ENCODE results near the gene CMSS1.

The CMSS1 gene

DNA sequence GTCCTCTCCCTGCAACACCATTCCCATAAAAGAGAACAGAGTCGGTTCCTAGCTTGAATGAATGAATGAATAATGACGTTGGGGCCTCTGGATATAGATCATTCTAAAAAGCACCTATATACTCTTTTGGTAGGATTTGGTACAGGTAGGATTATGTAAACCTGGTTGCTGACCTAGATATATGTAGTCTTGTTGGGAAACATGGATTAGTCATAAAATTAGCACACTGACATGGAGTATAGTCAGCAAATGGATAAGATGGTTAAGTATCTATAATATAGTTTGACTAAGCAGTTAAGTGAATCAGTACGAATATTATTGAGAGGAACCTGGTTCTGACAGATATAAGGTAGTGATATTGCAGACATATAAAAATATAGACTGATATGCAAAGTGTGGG, 154.1 kb downstream of the CMSS1 start:
- Histone ChIP-seq H3K4me3 (ENCODE audit: low read length) (no peak overlapping the region), H2BK120ac (ENCODE audit: low read depth, low read length) (no peak overlapping the region), H3K4me1 (ENCODE audit: control insufficient read depth, low read depth, low read length) (no peaks in the 10 kb centered on the region), H2AK5ac (ENCODE audit: low read length) (no peak overlapping the region), H3K79me1 (ENCODE audit: low read length) (no peaks in the 10 kb centered on the region), H3K27me3 (ENCODE audit: insufficient read depth, low read length, poor library complexity) (no peaks in the 10 kb centered on the region), H3K18ac (ENCODE audit: low read length) (no peak overlapping the region), H3K27ac (ENCODE audit: low read depth, low read length) (no peak overlapping the region), H3K4ac (ENCODE audit: low read depth, low read length) (no peak overlapping the region), H4K5ac (ENCODE audit: low read length) (no peak overlapping the region), H2BK5ac (ENCODE audit: low read length) (no peak overlapping the region), H3K4me2 (ENCODE audit: low read length) (no peak overlapping the region), H3K36me3 (ENCODE audit: control insufficient read depth, insufficient read depth, low read length) (no peaks in the 10 kb centered on the region), H3K56ac (ENCODE audit: low read length) (no peak overlapping the region), H3K79me2 (ENCODE audit: control insufficient read depth, insufficient read depth, low read length) (no peaks in the 10 kb centered on the region), H4K8ac (ENCODE audit: low read depth, low read length) (no peak overlapping the region), H3K9ac (ENCODE audit: low read length) (no peak overlapping the region), H2BK15ac (replicated peaks; ENCODE audit: low read depth) (no peak overlapping the region), H3K23ac (ENCODE audit: low read length) (no peak overlapping the region)
- WGBS (ENCODE audit: extremely low coverage, insufficient coverage, low lambda C conversion rate), result no CpG with 5 or more reads among the region's 3 CpGs
- no peak for DNase-seq

DNA sequence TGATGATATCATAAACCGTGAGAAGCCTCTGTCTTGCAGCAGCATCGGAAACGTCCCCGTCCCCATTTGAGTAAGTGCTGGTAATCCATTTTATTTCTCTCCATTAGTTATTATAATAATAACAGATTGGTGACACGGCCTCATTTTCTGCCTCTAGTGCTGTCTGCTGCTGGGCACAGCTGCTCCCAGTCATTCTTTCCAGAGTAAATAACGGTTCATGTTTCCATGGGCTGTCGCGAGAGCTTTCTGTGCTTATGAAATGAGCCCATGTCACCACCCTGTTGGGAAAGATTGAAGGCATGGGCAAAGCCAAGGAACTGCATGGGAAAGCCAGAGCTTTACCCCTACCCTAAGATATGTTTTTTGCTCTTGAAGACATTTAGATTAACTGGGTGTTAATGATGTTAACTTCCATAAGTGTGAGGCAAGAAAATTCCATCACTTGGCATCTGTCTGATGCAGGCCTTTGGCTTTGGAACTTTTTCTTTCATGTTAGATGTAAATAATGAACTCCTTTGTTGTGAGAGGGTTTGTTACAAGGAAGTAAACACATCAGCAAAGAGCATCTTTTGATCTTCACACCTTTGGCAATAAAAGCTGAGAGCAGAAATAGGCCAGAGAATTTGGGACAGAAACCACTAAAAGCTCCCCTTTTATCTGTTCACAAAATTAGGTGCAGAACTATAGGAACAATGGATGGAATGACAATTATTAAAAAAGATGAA, 154.9 kb downstream of the CMSS1 start:
- WGBS (ENCODE audit: extremely low coverage, insufficient coverage, low lambda C conversion rate), result no CpG with 5 or more reads among the region's 8 CpGs
- DNase-seq, result no peak
- no peak overlapping the region for H4K5ac ChIP-seq (ENCODE audit: low read length)
- H3K4me3 ChIP-seq (ENCODE audit: low read length), result no peak overlapping the region
- H2BK5ac ChIP-seq (ENCODE audit: low read length), result no peak overlapping the region
- H3K79me2 ChIP-seq (ENCODE audit: control insufficient read depth, insufficient read depth, low read length), result no peaks in the 10 kb centered on the region
- H3K4me2 ChIP-seq (ENCODE audit: low read length), result no peak overlapping the region
- H3K9ac ChIP-seq (ENCODE audit: low read length), result no peak overlapping the region
- H2AK5ac ChIP-seq (ENCODE audit: low read length), result no peak overlapping the region
- no peaks in the 10 kb centered on the region for H3K4me1 ChIP-seq (ENCODE audit: control insufficient read depth, low read depth, low read length)
- H4K8ac ChIP-seq (ENCODE audit: low read depth, low read length), result no peak overlapping the region
- H3K27ac ChIP-seq (ENCODE audit: low read depth, low read length), result no peak overlapping the region
- no peak overlapping the region for H3K23ac ChIP-seq (ENCODE audit: low read length)
- H3K27me3 ChIP-seq (ENCODE audit: insufficient read depth, low read length, poor library complexity), result no peaks in the 10 kb centered on the region
- H3K36me3 ChIP-seq (ENCODE audit: control insufficient read depth, insufficient read depth, low read length), result no peaks in the 10 kb centered on the region
- H3K56ac ChIP-seq (ENCODE audit: low read length), result no peak overlapping the region
- no peak overlapping the region for H2BK120ac ChIP-seq (ENCODE audit: low read depth, low read length)
- no peak overlapping the region for H2BK15ac ChIP-seq (replicated peaks; ENCODE audit: low read depth)
- no peak overlapping the region for H3K18ac ChIP-seq (ENCODE audit: low read length)
- H3K79me1 ChIP-seq (ENCODE audit: low read length), result no peaks in the 10 kb centered on the region
- H3K4ac ChIP-seq (ENCODE audit: low read depth, low read length), result no peak overlapping the region

DNA sequence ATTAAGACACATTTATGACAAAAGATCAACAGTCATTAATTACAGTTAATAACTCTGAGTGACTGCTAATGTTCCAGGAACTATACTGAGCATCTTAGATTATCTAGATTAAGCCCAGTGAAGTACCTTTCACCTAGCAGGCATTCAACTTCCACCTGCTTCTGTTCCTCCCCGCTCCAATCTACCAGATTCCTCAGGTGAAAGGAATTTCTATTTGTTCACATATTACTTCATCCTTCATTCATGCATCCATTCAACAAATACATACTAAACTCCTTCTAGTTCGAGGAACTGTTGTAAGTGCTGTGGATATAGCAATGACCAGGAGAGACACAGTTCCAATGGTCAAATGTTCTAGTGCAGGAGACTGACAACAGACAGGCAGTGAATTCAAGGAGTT, 157.3 kb downstream of the CMSS1 start:
- no peak overlapping the region for H2AK5ac ChIP-seq (ENCODE audit: low read length)
- H3K4me3 ChIP-seq (ENCODE audit: low read length), result no peak overlapping the region
- no peak overlapping the region for H3K23ac ChIP-seq (ENCODE audit: low read length)
- no peak overlapping the region for H4K5ac ChIP-seq (ENCODE audit: low read length)
- no peaks in the 10 kb centered on the region for H3K79me1 ChIP-seq (ENCODE audit: low read length)
- no peak overlapping the region for H3K9ac ChIP-seq (ENCODE audit: low read length)
- no peak overlapping the region for H3K18ac ChIP-seq (ENCODE audit: low read length)
- no peaks in the 10 kb centered on the region for H3K79me2 ChIP-seq (ENCODE audit: control insufficient read depth, insufficient read depth, low read length)
- DNase-seq, result no peak
- no peak overlapping the region for H2BK5ac ChIP-seq (ENCODE audit: low read length)
- H3K27ac ChIP-seq (ENCODE audit: low read depth, low read length), result no peak overlapping the region
- no peak overlapping the region for H3K4me2 ChIP-seq (ENCODE audit: low read length)
- H3K36me3 ChIP-seq (ENCODE audit: control insufficient read depth, insufficient read depth, low read length), result no peaks in the 10 kb centered on the region
- no peak overlapping the region for H2BK15ac ChIP-seq (replicated peaks; ENCODE audit: low read depth)
- H3K4me1 ChIP-seq (ENCODE audit: control insufficient read depth, low read depth, low read length), result no peaks in the 10 kb centered on the region
- no peak overlapping the region for H3K4ac ChIP-seq (ENCODE audit: low read depth, low read length)
- no CpG with 5 or more reads among the region's 2 CpGs for WGBS (ENCODE audit: extremely low coverage, insufficient coverage, low lambda C conversion rate)
- H3K27me3 ChIP-seq (ENCODE audit: insufficient read depth, low read length, poor library complexity), result no peaks in the 10 kb centered on the region
- H3K56ac ChIP-seq (ENCODE audit: low read length), result no peak overlapping the region
- no peak overlapping the region for H2BK120ac ChIP-seq (ENCODE audit: low read depth, low read length)
- H4K8ac ChIP-seq (ENCODE audit: low read depth, low read length), result no peak overlapping the region

DNA sequence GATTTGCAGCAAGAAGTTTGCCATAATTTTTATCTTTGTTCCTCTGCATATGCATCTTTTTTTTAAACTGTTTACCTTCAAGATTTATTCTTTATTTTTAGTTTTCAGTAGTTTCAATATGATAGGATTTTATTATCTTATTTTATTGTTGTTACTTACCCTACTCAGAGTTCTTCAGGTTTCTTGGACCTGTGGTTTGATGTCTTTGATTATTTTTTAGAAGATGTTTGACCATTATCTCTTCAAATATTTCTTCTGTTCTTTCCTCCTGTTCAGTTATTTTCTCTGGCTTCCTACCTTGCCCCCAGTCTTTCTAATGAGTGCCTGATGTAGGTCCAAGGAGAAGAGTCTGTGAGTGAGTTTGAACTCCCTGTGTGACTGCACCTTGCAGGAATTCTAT, 158.9 kb downstream of the CMSS1 start:
- no peak overlapping the region for H3K9ac ChIP-seq (ENCODE audit: low read length)

DNA sequence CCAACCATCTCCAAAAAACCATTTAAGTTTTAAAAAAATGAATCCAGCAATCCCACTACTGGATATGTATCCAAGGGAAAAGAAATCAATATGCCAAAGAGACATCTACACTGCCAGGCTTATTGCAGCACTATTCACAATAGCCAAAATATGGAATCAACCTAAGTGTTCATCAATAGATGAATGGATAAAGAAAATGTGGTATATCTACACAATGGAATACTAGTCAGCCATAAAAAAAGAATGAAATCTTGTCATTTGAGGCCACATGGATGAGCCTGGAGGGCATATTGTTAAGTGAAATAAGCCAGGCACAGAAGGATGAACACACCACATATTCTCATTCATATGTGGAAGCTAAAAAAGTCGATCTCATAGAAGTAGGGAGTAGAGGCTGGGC, 160.6 kb downstream of the CMSS1 start:
- no peak overlapping the region for H2BK120ac ChIP-seq (ENCODE audit: low read depth, low read length)
- no peaks in the 10 kb centered on the region for H3K27me3 ChIP-seq (ENCODE audit: insufficient read depth, low read length, poor library complexity)
- no peak overlapping the region for H3K56ac ChIP-seq (ENCODE audit: low read length)
- no peak overlapping the region for H3K9ac ChIP-seq (ENCODE audit: low read length)
- no peak overlapping the region for H3K18ac ChIP-seq (ENCODE audit: low read length)
- H3K4me3 ChIP-seq (ENCODE audit: low read length), result no peak overlapping the region
- no peaks in the 10 kb centered on the region for H3K4me1 ChIP-seq (ENCODE audit: control insufficient read depth, low read depth, low read length)
- H2BK15ac ChIP-seq (replicated peaks; ENCODE audit: low read depth), result no peak overlapping the region
- no peak overlapping the region for H3K23ac ChIP-seq (ENCODE audit: low read length)
- no peak overlapping the region for H3K4ac ChIP-seq (ENCODE audit: low read depth, low read length)
- no peak overlapping the region for H3K27ac ChIP-seq (ENCODE audit: low read depth, low read length)
- no CpG with 5 or more reads among the region's 1 CpG for WGBS (ENCODE audit: extremely low coverage, insufficient coverage, low lambda C conversion rate)
- no peaks in the 10 kb centered on the region for H3K79me2 ChIP-seq (ENCODE audit: control insufficient read depth, insufficient read depth, low read length)
- H3K36me3 ChIP-seq (ENCODE audit: control insufficient read depth, insufficient read depth, low read length), result no peaks in the 10 kb centered on the region
- no peak overlapping the region for H4K5ac ChIP-seq (ENCODE audit: low read length)
- no peaks in the 10 kb centered on the region for H3K79me1 ChIP-seq (ENCODE audit: low read length)
- no peak overlapping the region for H2AK5ac ChIP-seq (ENCODE audit: low read length)
- no peak overlapping the region for H3K4me2 ChIP-seq (ENCODE audit: low read length)
- H2BK5ac ChIP-seq (ENCODE audit: low read length), result no peak overlapping the region
- H4K8ac ChIP-seq (ENCODE audit: low read depth, low read length), result no peak overlapping the region
- DNase-seq, result no peak

More for the DNA sequence above, 158.9 kb downstream of the CMSS1 start:
- Histone ChIP-seq H3K79me1 (ENCODE audit: low read length) (no peaks in the 10 kb centered on the region), H2AK5ac (ENCODE audit: low read length) (no peak overlapping the region), H2BK15ac (replicated peaks; ENCODE audit: low read depth) (no peak overlapping the region), H3K4ac (ENCODE audit: low read depth, low read length) (no peak overlapping the region), H3K27me3 (ENCODE audit: insufficient read depth, low read length, poor library complexity) (no peaks in the 10 kb centered on the region), H3K36me3 (ENCODE audit: control insufficient read depth, insufficient read depth, low read length) (no peaks in the 10 kb centered on the region), H4K8ac (ENCODE audit: low read depth, low read length) (no peak overlapping the region), H3K27ac (ENCODE audit: low read depth, low read length) (no peak overlapping the region), H3K4me3 (ENCODE audit: low read length) (no peak overlapping the region), H3K18ac (ENCODE audit: low read length) (no peak overlapping the region), H3K23ac (ENCODE audit: low read length) (no peak overlapping the region), H4K5ac (ENCODE audit: low read length) (no peak overlapping the region), H3K4me1 (ENCODE audit: control insufficient read depth, low read depth, low read length) (no peaks in the 10 kb centered on the region), H3K56ac (ENCODE audit: low read length) (no peak overlapping the region), H3K4me2 (ENCODE audit: low read length) (no peak overlapping the region), H2BK120ac (ENCODE audit: low read depth, low read length) (no peak overlapping the region), H3K79me2 (ENCODE audit: control insufficient read depth, insufficient read depth, low read length) (no peaks in the 10 kb centered on the region), H2BK5ac (ENCODE audit: low read length) (no peak overlapping the region)
- DNase-seq, result no peak

DNA sequence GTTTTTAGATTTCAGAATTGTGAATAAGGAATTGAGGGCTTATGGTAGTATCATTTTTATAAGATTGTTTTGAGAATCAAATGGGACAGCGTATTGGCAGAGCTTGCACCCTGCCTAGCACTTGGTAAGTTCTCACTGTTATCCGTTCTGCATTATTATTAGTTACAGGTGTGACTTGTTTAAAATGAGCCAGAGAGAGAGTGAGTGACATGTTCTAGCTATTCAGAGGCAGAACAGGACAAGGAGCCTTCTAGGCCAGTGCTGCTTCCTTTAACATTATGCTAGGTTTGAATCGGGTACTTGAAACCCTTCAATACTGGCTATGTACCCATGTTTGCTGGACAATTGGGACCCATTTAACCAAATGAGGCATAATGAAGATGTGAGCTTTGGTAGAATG, 162.9 kb downstream of the CMSS1 start:
- Histone ChIP-seq H2AK5ac (ENCODE audit: low read length) (no peak overlapping the region), H3K27ac (ENCODE audit: low read depth, low read length) (no peak overlapping the region), H3K9ac (ENCODE audit: low read length) (no peak overlapping the region), H3K4ac (ENCODE audit: low read depth, low read length) (no peak overlapping the region), H2BK5ac (ENCODE audit: low read length) (no peak overlapping the region), H3K79me1 (ENCODE audit: low read length) (no peaks in the 10 kb centered on the region), H3K4me3 (ENCODE audit: low read length) (no peak overlapping the region), H2BK15ac (replicated peaks; ENCODE audit: low read depth) (no peak overlapping the region), H3K79me2 (ENCODE audit: control insufficient read depth, insufficient read depth, low read length) (no peaks in the 10 kb centered on the region), H2BK120ac (ENCODE audit: low read depth, low read length) (no peak overlapping the region), H4K8ac (ENCODE audit: low read depth, low read length) (no peak overlapping the region), H3K27me3 (ENCODE audit: insufficient read depth, low read length, poor library complexity) (no peaks in the 10 kb centered on the region), H4K5ac (ENCODE audit: low read length) (no peak overlapping the region), H3K4me1 (ENCODE audit: control insufficient read depth, low read depth, low read length) (no peaks in the 10 kb centered on the region), H3K23ac (ENCODE audit: low read length) (no peak overlapping the region), H3K56ac (ENCODE audit: low read length) (no peak overlapping the region), H3K4me2 (ENCODE audit: low read length) (no peak overlapping the region), H3K36me3 (ENCODE audit: control insufficient read depth, insufficient read depth, low read length) (no peaks in the 10 kb centered on the region), H3K18ac (ENCODE audit: low read length) (no peak overlapping the region)
- DNase-seq, result no peak
- WGBS (ENCODE audit: extremely low coverage, insufficient coverage, low lambda C conversion rate), result no CpG with 5 or more reads among the region's 3 CpGs
